NB4 (cell line): ENCODE data around the gene DCLK1.
"Not testable (repeated sequence)": the region's sequence is repeated elsewhere in the genome, so short reads cannot be mapped to it uniquely, and the experiment has no call there.

Experiments
- DNase-seq: peaks from one replicate; pipeline ENCODE4 v3.0.0; 2010; ENCODE audit warnings: low read depth
- H3K4me3 ChIP-seq: one replicate; pipeline ENCODE4 v1.5.1; 2011; ENCODE audit warnings: mild to moderate bottlenecking, low read depth, low read length, moderate library complexity
- CTCF ChIP-seq: IDR thresholded peaks from one replicate; pipeline ENCODE4 v1.5.1; 2012; ENCODE audit warnings: low read depth, low read length
- MAX ChIP-seq: IDR thresholded peaks from 2 replicates; pipeline ENCODE4 v1.6.1; 2011; ENCODE audit warnings: low read depth, low read length
- MYC ChIP-seq: IDR thresholded peaks from 2 replicates; pipeline ENCODE4 v1.6.1; 2011; ENCODE audit warnings: low read depth, low read length
- POLR2A ChIP-seq: IDR thresholded peaks from 2 replicates; pipeline ENCODE4 v1.6.1; 2011; ENCODE audit warnings: mild to moderate bottlenecking; ENCODE audit not compliant: insufficient read length; ENCODE audit errors: extremely low read depth

DCLK1 gene

DNA sequence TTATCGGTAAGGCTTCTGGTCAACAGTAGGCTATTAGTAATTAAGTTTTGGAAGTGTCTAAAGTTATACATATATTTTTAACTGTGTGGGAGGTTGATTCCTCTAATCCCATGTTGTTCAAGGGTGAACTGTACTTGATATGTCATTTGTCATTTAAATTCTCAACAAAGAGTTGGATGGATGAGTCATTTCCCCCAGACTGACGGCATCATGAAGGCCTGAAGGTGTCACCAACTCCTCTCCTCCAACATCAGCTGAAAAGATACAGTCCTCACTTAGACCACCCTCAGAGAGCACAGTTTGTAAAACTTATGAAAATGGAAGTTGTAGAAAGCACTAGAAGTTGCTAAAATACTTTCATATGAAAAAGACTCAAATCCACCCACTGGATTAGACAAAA lies 48.8 kb downstream of the DCLK1 start:
- no peak for DNase-seq
- H3K4me3 ChIP-seq = no peak overlapping the region
- TF ChIP-seq POLR2A = no peak
- no peak for TF ChIP-seq CTCF
- TF ChIP-seq MAX = no peak

DNA sequence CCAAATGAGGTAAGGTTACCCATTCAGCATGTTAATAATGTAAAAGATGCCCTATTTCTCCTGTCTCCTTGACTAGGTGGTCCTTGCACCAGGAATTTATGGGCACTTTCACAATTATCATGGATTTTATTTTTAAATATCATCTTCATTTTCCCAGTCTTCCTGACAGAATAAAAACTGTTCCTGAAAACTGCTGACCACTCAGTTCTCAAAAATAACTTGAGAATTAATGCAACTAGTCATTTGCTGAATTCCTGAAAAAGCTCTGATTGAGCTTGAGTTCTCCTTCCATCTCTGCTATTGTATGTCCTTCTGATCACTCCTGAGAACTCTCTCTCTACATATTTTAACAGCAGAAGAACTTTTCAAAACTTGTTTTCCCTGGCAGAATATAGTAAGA lies 55.0 kb downstream of the DCLK1 start:
- TF ChIP-seq MYC (no peak), MAX (no peak), CTCF (no peak), POLR2A (no peak)
- H3K4me3 ChIP-seq = no peak overlapping the region
- DNase-seq = no peak

DNA sequence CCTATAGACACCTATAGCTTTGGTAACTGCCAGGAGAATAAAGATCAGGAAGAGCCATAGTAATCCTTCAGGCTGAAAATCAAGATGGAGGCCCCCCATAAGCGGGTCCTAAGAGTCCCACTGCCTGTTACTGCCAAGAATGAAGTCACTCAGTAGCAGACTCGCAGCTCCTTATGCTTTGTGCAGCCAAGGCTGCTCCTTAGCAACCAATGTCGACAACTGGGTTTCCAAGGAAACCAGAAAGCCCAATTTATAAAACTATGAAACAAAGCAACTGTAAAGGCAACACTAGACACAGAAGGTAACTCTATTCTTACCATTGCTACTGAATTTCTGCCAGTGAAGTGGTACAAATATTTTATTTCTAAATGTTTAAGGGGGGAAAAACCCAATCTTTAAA lies 56.5 kb downstream of the DCLK1 start:
- no peak for DNase-seq
- no peak overlapping the region for H3K4me3 ChIP-seq
- no peak for TF ChIP-seq POLR2A

DNA sequence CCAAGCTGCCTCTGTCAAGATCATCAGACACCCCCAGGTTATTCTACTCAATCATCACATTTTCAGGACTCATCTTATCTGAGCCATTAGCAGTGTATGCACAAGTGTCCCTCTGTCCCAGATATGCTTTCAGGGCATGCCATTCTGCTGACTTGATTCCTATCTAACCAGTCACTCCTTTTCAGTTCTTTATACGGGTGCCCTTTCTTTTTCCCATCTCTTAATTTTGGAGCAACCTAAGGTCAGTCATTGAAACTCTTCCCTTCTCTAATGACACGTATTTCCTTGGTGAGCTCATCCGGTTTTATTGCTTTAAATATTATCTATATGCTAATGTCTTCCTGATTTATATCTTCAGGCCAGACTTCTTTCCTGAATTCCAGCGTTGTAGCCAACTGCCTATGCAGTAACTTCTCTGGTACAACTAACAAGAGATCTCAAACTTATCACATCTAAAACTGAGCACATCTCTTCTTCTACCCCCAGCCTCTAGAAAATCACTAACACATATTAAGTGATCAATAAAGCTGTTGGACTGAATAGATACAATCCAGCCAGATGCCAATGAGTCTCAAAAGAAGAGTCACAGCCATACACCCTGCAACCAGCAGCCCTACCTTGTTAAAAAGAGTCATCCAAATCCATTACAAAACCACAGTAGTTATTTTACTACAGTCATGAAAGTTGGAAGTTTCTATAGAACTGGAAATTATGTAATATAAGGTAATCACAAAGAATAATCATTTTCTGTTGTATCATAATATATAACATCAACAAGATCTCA lies 58.8 kb downstream of the DCLK1 start:
- no peak for DNase-seq
- no peak for TF ChIP-seq CTCF
- H3K4me3 ChIP-seq = no peak overlapping the region

DNA sequence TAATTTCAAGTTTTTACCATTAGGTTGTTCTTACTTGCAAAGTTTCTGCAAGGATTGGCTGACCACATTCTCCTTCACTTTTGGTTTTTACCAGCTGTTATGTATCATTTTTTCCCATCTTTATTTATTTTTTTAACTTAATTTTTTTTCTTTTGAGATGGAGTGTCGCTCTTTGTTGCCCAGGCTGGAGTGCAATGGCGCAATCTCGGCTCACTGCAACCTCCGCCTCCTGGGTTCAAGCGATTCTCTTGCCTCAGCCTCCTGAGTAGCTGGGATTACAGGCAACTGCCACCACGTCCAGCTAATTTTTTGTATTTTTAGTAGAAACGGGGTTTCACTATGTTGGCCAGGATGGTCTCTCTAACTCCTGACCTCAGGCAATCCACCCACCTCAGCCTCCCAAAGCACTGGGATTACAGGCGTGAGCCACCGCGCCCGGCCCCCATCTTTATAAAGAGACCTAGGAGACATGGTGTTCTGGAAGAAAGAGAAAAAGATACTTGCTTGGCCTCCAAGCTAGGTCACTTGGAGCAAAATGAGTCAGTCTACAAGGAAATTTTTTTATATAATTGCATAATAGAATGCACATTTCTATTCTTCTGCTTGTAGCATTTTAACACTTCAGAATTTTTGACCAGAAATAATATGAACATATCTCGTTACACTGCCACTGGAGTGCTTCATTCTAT lies 60.5 kb downstream of the DCLK1 start:
- not testable (repeated sequence) for H3K4me3 ChIP-seq, DNase-seq

- H3K4me3 ChIP-seq = no peak overlapping the region
- no peak for DNase-seq
- TF ChIP-seq MAX (no peak), POLR2A (no peak), MYC (no peak), CTCF (no peak)
Observed at GRCh38 chr13:36069881-36070366, 61.3 kb downstream of the DCLK1 start.

GRCh38 chr13:36068991-36069390 lies 62.2 kb downstream of the DCLK1 start:
- no peak for TF ChIP-seq CTCF
- no peak for TF ChIP-seq MAX
- TF ChIP-seq POLR2A = no peak
- no peak for TF ChIP-seq MYC
- H3K4me3 ChIP-seq = no peak overlapping the region
- no peak for DNase-seq
